Vagina (tissue), 2 donors: ENCODE results near the gene BATF.

Experiments
- POLR2A ChIP-seq, 2 donors: fragments of 450-650 bp; IDR thresholded peaks; one replicate each; pipeline ENCODE4 v1.6.1; 2017; ENCODE audit warnings: antibody characterized with exemption in 2 of 2, mild to moderate bottlenecking in 2 of 2, moderate library complexity in 2 of 2
- POLR2AphosphoS5 ChIP-seq, 2 donors: sonication (generic); formaldehyde crosslinking; IDR thresholded peaks; one replicate each; pipeline ENCODE4 v1.9.0; 2017; ENCODE audit warnings: antibody characterized with exemption in 2 of 2, mild to moderate bottlenecking in 2 of 2, low read depth in 1 of 2; ENCODE audit not compliant: insufficient read depth in 1 of 2
- TF ChIP-seq, protein P1 (sequence below), 3 experiments: fragments of 450-650 bp in 2 of 3; fragments of 200-600 bp in 1 of 3; sonication (generic) in 1 of 3; IDR thresholded peaks; one replicate each; pipeline ENCODE4 v1.5.1; 2017 to 2019; ENCODE audit warnings: antibody characterized with exemption in 3 of 3, mild to moderate bottlenecking in 2 of 3, moderate library complexity in 2 of 3

- TF ChIP-seq POLR2AphosphoS5 (IDR thresholded peaks at IDR 0.05; ENCODE audit: insufficient read depth in 1 of 2, low read depth in 1 of 2) (no peak), POLR2A (IDR thresholded peaks at IDR 0.05) (no peak)
- TF ChIP-seq, protein P1, sequence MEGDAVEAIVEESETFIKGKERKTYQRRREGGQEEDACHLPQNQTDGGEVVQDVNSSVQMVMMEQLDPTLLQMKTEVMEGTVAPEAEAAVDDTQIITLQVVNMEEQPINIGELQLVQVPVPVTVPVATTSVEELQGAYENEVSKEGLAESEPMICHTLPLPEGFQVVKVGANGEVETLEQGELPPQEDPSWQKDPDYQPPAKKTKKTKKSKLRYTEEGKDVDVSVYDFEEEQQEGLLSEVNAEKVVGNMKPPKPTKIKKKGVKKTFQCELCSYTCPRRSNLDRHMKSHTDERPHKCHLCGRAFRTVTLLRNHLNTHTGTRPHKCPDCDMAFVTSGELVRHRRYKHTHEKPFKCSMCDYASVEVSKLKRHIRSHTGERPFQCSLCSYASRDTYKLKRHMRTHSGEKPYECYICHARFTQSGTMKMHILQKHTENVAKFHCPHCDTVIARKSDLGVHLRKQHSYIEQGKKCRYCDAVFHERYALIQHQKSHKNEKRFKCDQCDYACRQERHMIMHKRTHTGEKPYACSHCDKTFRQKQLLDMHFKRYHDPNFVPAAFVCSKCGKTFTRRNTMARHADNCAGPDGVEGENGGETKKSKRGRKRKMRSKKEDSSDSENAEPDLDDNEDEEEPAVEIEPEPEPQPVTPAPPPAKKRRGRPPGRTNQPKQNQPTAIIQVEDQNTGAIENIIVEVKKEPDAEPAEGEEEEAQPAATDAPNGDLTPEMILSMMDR (IDR thresholded peaks at IDR 0.05): no peak
Observed at GRCh38 chr14:75495882-75496281, 26.4 kb upstream of the BATF start.
